Measurements from ENCODE around the gene MIA3.
"Not testable (repeated sequence)": the region's sequence is repeated elsewhere in the genome, so short reads cannot be mapped to it uniquely, and the experiment has no call there.

MIA3 gene

GRCh38 chr1:222600281-222600680, 17.6 kb upstream of the MIA3 start:
- no peak overlapping the region for H3K9ac ChIP-seq (ENCODE audit: low read depth, low read length)
- H3K4me1 ChIP-seq (ENCODE audit: control insufficient read depth, insufficient read depth, low read length) = peaks cover 3% of the 10 kb centered on the region
- H3K4me2 ChIP-seq (ENCODE audit: low read length) = no peak overlapping the region
- H3K36me3 ChIP-seq (ENCODE audit: insufficient read depth, low read length) = no peaks in the 10 kb centered on the region
- H3K4me3 ChIP-seq (ENCODE audit: low read length) = no peak overlapping the region
- no peaks in the 10 kb centered on the region for H3K9me3 ChIP-seq (replicated peaks; ENCODE audit: low read length)
- H3K27me3 ChIP-seq (ENCODE audit: control insufficient read depth, insufficient read depth, low read length) = no peaks in the 10 kb centered on the region

GRCh38 chr1:222601257-222601656, 16.6 kb upstream of the MIA3 start:
- no peaks in the 10 kb centered on the region for H3K36me3 ChIP-seq (ENCODE audit: insufficient read depth, low read length)
- no peaks in the 10 kb centered on the region for H3K27me3 ChIP-seq (ENCODE audit: control insufficient read depth, insufficient read depth, low read length)
- H3K9ac ChIP-seq (ENCODE audit: low read depth, low read length) = no peak overlapping the region
- no peaks in the 10 kb centered on the region for H3K9me3 ChIP-seq (replicated peaks; ENCODE audit: low read length)
- peaks cover 3% of the 10 kb centered on the region for H3K4me1 ChIP-seq (ENCODE audit: control insufficient read depth, insufficient read depth, low read length)
- no peak overlapping the region for H3K4me2 ChIP-seq (ENCODE audit: low read length)
- H3K4me3 ChIP-seq (ENCODE audit: low read length) = no peak overlapping the region

DNA sequence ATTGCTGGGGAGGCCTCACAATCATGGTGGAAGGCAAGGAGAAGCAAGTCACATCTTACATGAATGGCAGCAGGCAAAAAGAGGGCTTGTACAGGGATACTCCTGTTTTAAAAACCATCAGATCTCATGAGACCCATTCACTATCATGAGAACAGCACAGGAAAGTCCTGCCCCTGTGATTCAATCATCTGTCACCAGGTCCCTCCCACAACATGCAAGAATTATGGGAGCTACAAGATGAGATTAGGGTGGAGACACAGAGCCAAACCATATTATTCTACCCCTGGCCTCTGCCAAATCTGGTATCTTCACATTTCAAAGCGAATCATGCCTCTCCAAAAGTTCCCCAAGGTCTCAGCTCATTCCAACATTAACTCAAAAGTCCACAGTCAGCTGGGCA, 11.1 kb upstream of the MIA3 start:
- H3K9me3 ChIP-seq (replicated peaks; ENCODE audit: low read length) = no peaks in the 10 kb centered on the region
- no peak overlapping the region for H3K4me2 ChIP-seq (ENCODE audit: low read length)
- no peaks in the 10 kb centered on the region for H3K36me3 ChIP-seq (ENCODE audit: insufficient read depth, low read length)
- H3K27me3 ChIP-seq (ENCODE audit: control insufficient read depth, insufficient read depth, low read length) = no peaks in the 10 kb centered on the region
- no peak overlapping the region for H3K9ac ChIP-seq (ENCODE audit: low read depth, low read length)
- H3K4me1 ChIP-seq (ENCODE audit: control insufficient read depth, insufficient read depth, low read length) = no peaks in the 10 kb centered on the region
- H3K4me3 ChIP-seq (ENCODE audit: low read length) = no peak overlapping the region

GRCh38 chr1:222609111-222609510, 8.8 kb upstream of the MIA3 start:
- H3K4me2 ChIP-seq (ENCODE audit: low read length); H3K27me3 ChIP-seq (ENCODE audit: control insufficient read depth, insufficient read depth, low read length); H3K9me3 ChIP-seq (replicated peaks; ENCODE audit: low read length); H3K4me3 ChIP-seq (ENCODE audit: low read length); H3K36me3 ChIP-seq (ENCODE audit: insufficient read depth, low read length); H3K4me1 ChIP-seq (ENCODE audit: control insufficient read depth, insufficient read depth, low read length); H3K9ac ChIP-seq (ENCODE audit: low read depth, low read length): not testable (repeated sequence)

DNA sequence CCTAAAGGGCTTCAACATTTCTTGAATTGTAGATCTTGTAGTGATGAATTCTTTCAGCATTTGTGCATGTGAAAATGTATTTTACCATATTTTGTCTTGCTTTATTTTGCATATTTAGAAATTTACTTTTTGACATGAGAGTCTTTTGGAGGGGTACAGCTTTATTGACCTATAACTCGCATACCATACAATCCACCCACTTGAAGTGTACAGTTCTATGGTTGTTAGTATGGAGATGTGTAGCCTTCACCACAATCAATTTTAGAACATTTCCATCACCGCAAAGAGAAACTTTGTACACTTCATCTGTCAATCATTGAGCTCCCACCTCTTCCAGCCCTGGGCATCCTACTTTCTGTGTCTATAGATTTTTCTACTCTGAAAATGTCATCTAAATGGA, 7.2 kb upstream of the MIA3 start:
- H3K36me3 ChIP-seq (ENCODE audit: insufficient read depth, low read length) = no peaks in the 10 kb centered on the region
- peaks cover 8% of the 10 kb centered on the region for H3K27me3 ChIP-seq (ENCODE audit: control insufficient read depth, insufficient read depth, low read length)
- H3K9me3 ChIP-seq (replicated peaks; ENCODE audit: low read length) = no peaks in the 10 kb centered on the region
- H3K4me2 ChIP-seq (ENCODE audit: low read length) = no peak overlapping the region
- no peak overlapping the region for H3K4me3 ChIP-seq (ENCODE audit: low read length)
- H3K4me1 ChIP-seq (ENCODE audit: control insufficient read depth, insufficient read depth, low read length) = no peaks in the 10 kb centered on the region
- no peak overlapping the region for H3K9ac ChIP-seq (ENCODE audit: low read depth, low read length)

GRCh38 chr1:222613627-222614026, 4.3 kb upstream of the MIA3 start:
- Histone ChIP-seq H3K27me3 (ENCODE audit: control insufficient read depth, insufficient read depth, low read length) (peaks cover 8% of the 10 kb centered on the region), H3K9ac (ENCODE audit: low read depth, low read length) (no peak overlapping the region), H3K4me3 (ENCODE audit: low read length) (no peak overlapping the region), H3K4me1 (ENCODE audit: control insufficient read depth, insufficient read depth, low read length) (peaks cover 9% of the 10 kb centered on the region), H3K9me3 (replicated peaks; ENCODE audit: low read length) (no peaks in the 10 kb centered on the region), H3K36me3 (ENCODE audit: insufficient read depth, low read length) (no peaks in the 10 kb centered on the region), H3K4me2 (ENCODE audit: low read length) (no peak overlapping the region)

GRCh38 chr1:222616525-222616924, 1.4 kb upstream of the MIA3 start:
- no peaks in the 10 kb centered on the region for H3K9me3 ChIP-seq (replicated peaks; ENCODE audit: low read length)
- H3K4me1 ChIP-seq (ENCODE audit: control insufficient read depth, insufficient read depth, low read length) = peaks cover 17% of the 10 kb centered on the region
- H3K4me3 ChIP-seq (ENCODE audit: low read length) = no peak overlapping the region
- H3K36me3 ChIP-seq (ENCODE audit: insufficient read depth, low read length) = no peaks in the 10 kb centered on the region
- peaks cover 8% of the 10 kb centered on the region for H3K27me3 ChIP-seq (ENCODE audit: control insufficient read depth, insufficient read depth, low read length)
- peak overlapping the region; percentile 92 for H3K4me2 ChIP-seq (ENCODE audit: low read length)
- H3K9ac ChIP-seq (ENCODE audit: low read depth, low read length) = no peak overlapping the region

DNA sequence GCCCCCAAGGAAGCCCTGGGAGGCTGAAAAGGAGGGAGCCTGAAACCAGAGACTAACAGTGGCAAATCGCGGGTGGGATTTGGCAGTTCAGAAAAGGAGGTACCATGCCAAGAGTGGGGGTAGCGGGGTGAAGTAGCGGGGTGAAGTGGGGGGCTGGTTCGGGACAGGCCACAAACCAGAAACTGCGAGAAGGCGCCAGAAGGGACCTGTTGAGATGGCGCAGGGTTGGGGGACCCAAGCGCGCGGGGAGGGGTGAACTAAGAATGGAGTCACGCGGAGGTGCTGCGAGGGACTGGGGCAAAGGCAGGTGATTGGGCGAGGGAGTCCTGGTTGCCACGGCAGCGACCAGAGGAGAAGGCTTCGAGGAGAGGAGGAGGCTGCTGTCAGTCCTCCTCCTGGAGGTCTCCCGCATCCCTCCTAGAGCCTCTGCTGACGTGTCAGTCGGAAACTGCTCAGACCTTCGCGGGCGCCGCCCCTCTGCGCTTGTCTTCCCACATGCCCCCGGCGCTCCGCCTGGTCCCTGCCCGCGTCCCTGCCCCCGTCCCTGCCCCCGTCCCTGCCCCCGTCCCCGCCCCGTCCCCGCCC, 438 bp upstream of the MIA3 start:
- Histone ChIP-seq H3K4me3 (ENCODE audit: low read length) (peak overlapping the region; percentile 75), H3K9me3 (replicated peaks; ENCODE audit: low read length) (no peaks in the 10 kb centered on the region), H3K36me3 (ENCODE audit: insufficient read depth, low read length) (peaks cover 5% of the 10 kb centered on the region), H3K27me3 (ENCODE audit: control insufficient read depth, insufficient read depth, low read length) (peaks cover 8% of the 10 kb centered on the region), H3K4me2 (ENCODE audit: low read length) (peak overlapping the region; percentile 92), H3K4me1 (ENCODE audit: control insufficient read depth, insufficient read depth, low read length) (peaks cover 17% of the 10 kb centered on the region), H3K9ac (ENCODE audit: low read depth, low read length) (peak overlapping the region; percentile 72)

GRCh38 chr1:222618880-222619596, 1.1 kb downstream of the MIA3 start:
- H3K9ac ChIP-seq (ENCODE audit: low read depth, low read length) = peak overlapping the region; percentile 86
- peak overlapping the region; percentile 86 for H3K4me3 ChIP-seq (ENCODE audit: low read length)
- peaks cover 17% of the 10 kb centered on the region for H3K4me1 ChIP-seq (ENCODE audit: control insufficient read depth, insufficient read depth, low read length)

GRCh38 chr1:222620566-222620965, 2.7 kb downstream of the MIA3 start:
- no peak overlapping the region for H3K9ac ChIP-seq (ENCODE audit: low read depth, low read length)
- H3K9me3 ChIP-seq (replicated peaks; ENCODE audit: low read length) = no peaks in the 10 kb centered on the region
- H3K4me2 ChIP-seq (ENCODE audit: low read length) = no peak overlapping the region
- peaks cover 17% of the 10 kb centered on the region for H3K4me1 ChIP-seq (ENCODE audit: control insufficient read depth, insufficient read depth, low read length)
- no peak overlapping the region for H3K4me3 ChIP-seq (ENCODE audit: low read length)
- H3K27me3 ChIP-seq (ENCODE audit: control insufficient read depth, insufficient read depth, low read length) = no peaks in the 10 kb centered on the region
- H3K36me3 ChIP-seq (ENCODE audit: insufficient read depth, low read length) = peaks cover 11% of the 10 kb centered on the region

More at GRCh38 chr1:222618880-222619596, 1.1 kb downstream of the MIA3 start:
- Histone ChIP-seq H3K27me3 (ENCODE audit: control insufficient read depth, insufficient read depth, low read length) (no peaks in the 10 kb centered on the region), H3K36me3 (ENCODE audit: insufficient read depth, low read length) (peaks cover 5% of the 10 kb centered on the region), H3K9me3 (replicated peaks; ENCODE audit: low read length) (no peaks in the 10 kb centered on the region), H3K4me2 (ENCODE audit: low read length) (peak overlapping the region; percentile 97)

GRCh38 chr1:222622765-222623164, 4.9 kb downstream of the MIA3 start:
- H3K36me3 ChIP-seq (ENCODE audit: insufficient read depth, low read length) = peaks cover 19% of the 10 kb centered on the region
- no peak overlapping the region for H3K4me3 ChIP-seq (ENCODE audit: low read length)
- H3K4me1 ChIP-seq (ENCODE audit: control insufficient read depth, insufficient read depth, low read length) = peaks cover 8% of the 10 kb centered on the region
- no peak overlapping the region for H3K9ac ChIP-seq (ENCODE audit: low read depth, low read length)
- no peak overlapping the region for H3K4me2 ChIP-seq (ENCODE audit: low read length)
- no peaks in the 10 kb centered on the region for H3K27me3 ChIP-seq (ENCODE audit: control insufficient read depth, insufficient read depth, low read length)
- H3K9me3 ChIP-seq (replicated peaks; ENCODE audit: low read length) = no peaks in the 10 kb centered on the region

GRCh38 chr1:222623458-222623857, 5.6 kb downstream of the MIA3 start:
- no peaks in the 10 kb centered on the region for H3K27me3 ChIP-seq (ENCODE audit: control insufficient read depth, insufficient read depth, low read length)
- H3K9ac ChIP-seq (ENCODE audit: low read depth, low read length) = no peak overlapping the region
- H3K4me1 ChIP-seq (ENCODE audit: control insufficient read depth, insufficient read depth, low read length) = peaks cover 8% of the 10 kb centered on the region
- no peak overlapping the region for H3K4me2 ChIP-seq (ENCODE audit: low read length)
- H3K4me3 ChIP-seq (ENCODE audit: low read length) = no peak overlapping the region
- no peaks in the 10 kb centered on the region for H3K9me3 ChIP-seq (replicated peaks; ENCODE audit: low read length)
- H3K36me3 ChIP-seq (ENCODE audit: insufficient read depth, low read length) = peaks cover 24% of the 10 kb centered on the region
